Measurements from ENCODE around the gene MKNK2. TPM values are rescaled to one million over a fixed set of nuclear protein-coding genes. Genes with fewer than 3 reads are reported as not detected.
A peak's percentile ranks its signal among the peaks of the same experiment; 100 is the strongest.

Gene MKNK2
- total RNA-seq, 1 donor from 2014 or later = 154 TPM

DNA sequence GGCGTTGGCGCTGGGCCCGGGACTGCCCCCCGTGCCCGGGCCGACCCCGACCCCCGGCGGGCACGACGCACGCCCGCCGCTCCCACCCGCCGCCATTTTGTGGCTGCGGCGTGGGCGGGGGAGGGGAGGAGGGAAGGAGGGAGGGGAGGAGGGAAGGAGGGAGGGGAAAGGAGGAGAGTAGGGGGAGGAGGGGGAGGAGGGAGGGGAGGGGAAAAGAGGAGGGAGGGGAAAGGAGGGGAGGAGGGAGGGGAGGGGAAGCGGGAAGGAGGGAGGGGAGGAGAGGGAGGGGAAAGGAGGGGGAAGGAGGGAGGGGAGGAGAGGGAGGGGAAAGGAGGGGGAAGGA lies 35.5 kb downstream of the MKNK2 start, which contains the start of gene BTBD2:
TSS of gene BTBD2 (minus strand) at position 107 of the 343 bp plus-strand sequence. CDS start at position 96, 11 bp downstream.
- TF ChIP-seq, protein P1, sequence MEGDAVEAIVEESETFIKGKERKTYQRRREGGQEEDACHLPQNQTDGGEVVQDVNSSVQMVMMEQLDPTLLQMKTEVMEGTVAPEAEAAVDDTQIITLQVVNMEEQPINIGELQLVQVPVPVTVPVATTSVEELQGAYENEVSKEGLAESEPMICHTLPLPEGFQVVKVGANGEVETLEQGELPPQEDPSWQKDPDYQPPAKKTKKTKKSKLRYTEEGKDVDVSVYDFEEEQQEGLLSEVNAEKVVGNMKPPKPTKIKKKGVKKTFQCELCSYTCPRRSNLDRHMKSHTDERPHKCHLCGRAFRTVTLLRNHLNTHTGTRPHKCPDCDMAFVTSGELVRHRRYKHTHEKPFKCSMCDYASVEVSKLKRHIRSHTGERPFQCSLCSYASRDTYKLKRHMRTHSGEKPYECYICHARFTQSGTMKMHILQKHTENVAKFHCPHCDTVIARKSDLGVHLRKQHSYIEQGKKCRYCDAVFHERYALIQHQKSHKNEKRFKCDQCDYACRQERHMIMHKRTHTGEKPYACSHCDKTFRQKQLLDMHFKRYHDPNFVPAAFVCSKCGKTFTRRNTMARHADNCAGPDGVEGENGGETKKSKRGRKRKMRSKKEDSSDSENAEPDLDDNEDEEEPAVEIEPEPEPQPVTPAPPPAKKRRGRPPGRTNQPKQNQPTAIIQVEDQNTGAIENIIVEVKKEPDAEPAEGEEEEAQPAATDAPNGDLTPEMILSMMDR (conservative IDR thresholded peaks at IDR 0.05; ENCODE audit: low read depth, low read length) = no peak
- peak within 1 kb of the TSS; percentile 69 for H3K4me3 ChIP-seq (ENCODE audit: low read depth, low read length)
- DNase-seq (ENCODE audit: low read depth) = no peak

DNA sequence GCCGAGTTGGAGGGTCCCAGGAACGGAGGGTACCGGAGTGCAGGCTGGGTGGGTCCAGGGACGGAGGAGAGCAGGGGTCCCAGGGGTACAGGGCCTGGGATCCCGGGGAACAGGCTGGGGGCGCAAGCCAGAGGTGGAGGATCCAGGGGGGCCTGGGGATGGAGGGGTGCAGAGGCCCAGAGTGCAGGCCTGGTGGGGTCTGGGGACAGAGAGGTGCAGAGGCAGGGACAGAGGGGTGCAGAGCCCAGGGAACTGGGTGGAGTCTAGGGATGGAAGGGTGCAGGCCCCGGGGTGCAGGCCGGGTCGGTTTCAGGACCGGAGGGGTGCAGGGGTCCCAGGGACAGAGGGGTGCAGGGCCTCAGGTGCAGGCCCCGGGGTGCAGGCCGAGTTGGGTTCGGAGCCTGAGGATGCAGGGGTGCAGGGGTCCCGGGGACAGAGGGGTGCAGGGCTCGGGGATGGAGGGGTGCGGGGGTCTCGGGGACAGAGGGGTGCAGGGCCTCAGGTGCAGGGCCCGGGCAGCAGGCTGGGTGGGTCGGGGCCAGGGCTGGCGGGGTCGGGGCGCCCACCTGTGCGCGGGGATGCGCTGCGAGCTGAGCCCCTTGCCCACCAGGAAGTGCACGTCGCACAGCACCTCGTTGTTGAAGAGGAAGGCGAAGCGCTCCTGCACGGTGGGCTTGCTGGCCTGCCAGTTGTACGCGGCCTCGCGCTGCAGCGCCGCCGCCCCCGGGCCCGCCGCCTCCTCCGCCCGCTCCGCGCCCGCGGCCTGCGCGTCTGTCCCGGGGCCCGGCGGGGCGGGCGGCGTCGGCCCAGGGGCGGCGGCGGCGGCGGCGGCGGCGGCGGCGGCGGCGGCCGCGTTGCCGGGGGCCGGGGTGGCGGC lies 36.1 kb downstream of the MKNK2 start:
- no peak for DNase-seq (ENCODE audit: low read depth)
- peak overlapping the region; percentile 69 for H3K4me3 ChIP-seq (ENCODE audit: low read depth, low read length)
- TF ChIP-seq, protein P1 (conservative IDR thresholded peaks at IDR 0.05; ENCODE audit: low read depth, low read length) = no peak

DNA sequence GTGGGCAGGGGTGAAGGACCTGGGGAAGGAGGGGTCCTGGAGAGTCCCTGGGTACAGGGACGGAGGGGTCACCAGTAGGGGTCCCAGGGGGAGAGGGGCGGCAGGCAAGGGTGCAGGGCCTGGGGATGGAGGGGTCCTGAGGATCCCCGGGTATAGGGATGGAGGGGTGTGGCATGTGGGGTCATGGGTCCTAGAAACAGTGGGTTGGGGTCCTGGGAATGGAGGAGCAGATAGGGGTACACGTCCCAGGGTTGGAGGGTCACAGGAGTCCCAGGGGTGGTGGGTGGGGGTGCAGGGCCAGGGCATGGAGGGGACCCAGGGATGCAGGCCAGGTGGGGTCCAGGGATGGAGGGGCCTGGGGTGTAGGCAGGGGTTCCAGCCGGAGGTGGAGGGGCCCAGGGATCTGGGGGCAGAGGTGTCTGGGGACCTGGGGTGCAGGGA lies 36.9 kb downstream of the MKNK2 start:
- H3K4me3 ChIP-seq (ENCODE audit: low read depth, low read length) = peak overlapping the region; percentile 69
- TF ChIP-seq, protein P1 (conservative IDR thresholded peaks at IDR 0.05; ENCODE audit: low read depth, low read length) = no peak
- no peak for DNase-seq (ENCODE audit: low read depth)

DNA sequence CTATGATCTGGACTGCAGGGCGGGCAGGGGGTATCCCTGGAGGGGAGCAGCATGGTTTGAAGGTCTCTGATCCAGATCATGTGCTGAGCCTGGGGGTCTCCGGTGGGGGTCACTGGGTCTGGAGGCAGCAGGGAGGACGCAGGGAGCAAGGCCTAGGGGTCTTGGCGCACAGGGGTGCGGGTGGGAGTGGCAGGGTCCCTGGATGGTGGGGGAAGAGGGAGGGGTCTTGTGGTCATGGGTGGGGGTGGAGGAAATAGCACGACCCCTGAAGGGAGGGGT lies 37.4 kb downstream of the MKNK2 start:
- no peak overlapping the region for H3K4me3 ChIP-seq (ENCODE audit: low read depth, low read length)
- TF ChIP-seq, protein P1 (conservative IDR thresholded peaks at IDR 0.05; ENCODE audit: low read depth, low read length) = no peak
- DNase-seq (ENCODE audit: low read depth) = no peak

DNA sequence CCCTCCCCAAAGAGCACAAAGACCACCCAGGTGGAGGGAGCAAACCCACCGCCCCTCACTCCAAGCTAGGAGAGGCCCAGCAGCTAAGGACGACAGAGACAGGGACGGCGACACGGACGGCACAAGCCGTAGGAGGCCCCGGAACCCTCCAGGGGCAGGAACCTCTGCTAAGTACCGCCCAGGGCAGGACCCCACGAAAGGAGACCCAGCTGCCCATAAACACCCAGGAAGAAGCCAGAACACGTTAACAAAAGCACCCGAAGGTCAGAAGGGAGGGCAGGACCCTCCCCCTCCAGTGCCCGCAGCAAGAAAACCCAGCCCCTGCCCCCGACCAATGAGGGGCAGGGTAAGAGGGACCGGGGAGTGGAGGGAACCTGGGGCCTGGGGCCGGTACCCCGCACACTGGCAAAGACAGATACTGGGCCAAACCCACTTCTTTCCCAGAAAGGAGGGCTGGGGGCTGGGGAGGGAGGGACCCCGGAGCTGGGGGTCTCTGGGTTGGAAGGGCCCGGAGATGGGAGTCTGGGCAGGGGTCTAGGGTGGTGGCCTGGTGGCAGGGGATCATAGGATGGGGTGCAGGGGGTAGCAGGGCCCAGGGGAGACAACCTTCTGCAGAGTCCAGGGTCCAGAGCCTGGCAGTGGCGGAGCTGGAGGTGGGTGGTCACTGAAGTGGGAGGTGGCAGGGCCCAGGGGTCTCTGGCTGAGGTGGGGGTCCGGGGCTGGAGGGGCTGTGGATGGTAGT lies 37.9 kb downstream of the MKNK2 start:
- TF ChIP-seq, protein P1 (conservative IDR thresholded peaks at IDR 0.05; ENCODE audit: low read depth, low read length) = no peak
- no peak overlapping the region for H3K4me3 ChIP-seq (ENCODE audit: low read depth, low read length)
- DNase-seq (ENCODE audit: low read depth) = no peak

DNA sequence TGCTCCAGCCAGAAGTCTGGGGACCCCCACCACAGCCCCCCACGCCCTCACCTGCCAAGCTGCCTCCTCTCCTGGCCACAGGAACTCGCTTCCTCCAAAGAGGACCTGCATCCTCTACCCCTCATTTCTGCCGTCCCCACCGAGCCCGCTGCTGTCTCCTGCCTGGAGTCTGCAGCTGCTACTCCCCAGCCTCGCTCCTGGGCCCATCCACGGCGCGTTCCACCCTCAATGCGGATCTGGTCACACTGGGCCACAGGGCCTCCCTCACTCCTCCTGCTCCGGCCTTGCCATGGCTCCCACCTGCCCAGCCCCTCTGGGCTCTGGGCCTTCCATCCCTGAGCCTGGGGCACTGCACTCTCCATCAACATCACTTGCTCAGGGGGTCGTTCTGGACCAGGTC lies 39.9 kb downstream of the MKNK2 start:
- no peak for DNase-seq (ENCODE audit: low read depth)
- TF ChIP-seq, protein P1 (conservative IDR thresholded peaks at IDR 0.05; ENCODE audit: low read depth, low read length) = no peak
- no peak overlapping the region for H3K4me3 ChIP-seq (ENCODE audit: low read depth, low read length)
